HepG2 (cell line): Measurements from ENCODE around the gene ZNF225. TPM values are rescaled to one million over a fixed set of nuclear protein-coding genes. Genes with fewer than 3 reads are reported as not detected.

ENCODE experiments used
- ASH2L ChIP-seq: fragments of 300-600, 200-600 bp; sonication (generic); IDR thresholded peaks from 2 replicates; pipeline ENCODE4 v1.7.0; 2017; ENCODE audit warnings: low read depth, mild to moderate bottlenecking, moderate library complexity, mixed read lengths, low read length; ENCODE audit not compliant: insufficient read length
- CENPT ChIP-seq: sonication (generic); formaldehyde crosslinking; IDR thresholded peaks from 2 replicates; pipeline ENCODE4 v1.8.0; 2022; ENCODE audit warnings: low read depth, mild to moderate bottlenecking, moderate library complexity, missing genetic modification reagents
- CREM ChIP-seq, 2 experiments: sonication (generic) in 1 of 2; formaldehyde crosslinking in 1 of 2; IDR thresholded peaks; 2 replicates each; pipeline versions ENCODE4 v1.4.0 to v1.6.1; 2016 to 2020; ENCODE audit warnings: antibody characterized with exemption in 1 of 2, mild to moderate bottlenecking in 1 of 2, missing genetic modification reagents in 1 of 2
- DMAP1 ChIP-seq: IDR thresholded peaks from 2 replicates; pipeline ENCODE4 v1.6.1; 2016
- DNMT1 ChIP-seq: sonication (generic); formaldehyde crosslinking; IDR thresholded peaks from 2 replicates; pipeline ENCODE4 v1.5.1; 2020; ENCODE audit warnings: mild to moderate bottlenecking, missing genetic modification reagents
- FOXA1 ChIP-seq, 2 experiments: fragments of 450-650 bp in 1 of 2; sonication (generic) in 1 of 2; formaldehyde crosslinking in 1 of 2; IDR thresholded peaks; 2 replicates each; pipeline versions ENCODE4 v1.4.0 to v1.6.1; 2016 to 2020; ENCODE audit warnings: missing genetic modification reagents in 1 of 2
- ONECUT2 ChIP-seq: sonication (generic); formaldehyde crosslinking; IDR thresholded peaks from 2 replicates; pipeline ENCODE4 v1.4.0; 2020; ENCODE audit warnings: missing genetic modification reagents
- RARG ChIP-seq: sonication (generic); formaldehyde crosslinking; IDR thresholded peaks from 2 replicates; pipeline ENCODE4 v1.4.0; 2020; ENCODE audit warnings: low read depth, mild to moderate bottlenecking, missing genetic modification reagents
- RCOR2 ChIP-seq: IDR thresholded peaks from 2 replicates; pipeline ENCODE4 v1.6.1; 2016; ENCODE audit warnings: missing biosample characterization, missing genetic modification reagents
- SALL1 ChIP-seq: sonication (generic); formaldehyde crosslinking; IDR thresholded peaks from 2 replicates; pipeline ENCODE4 v1.8.0; 2022; ENCODE audit warnings: mild to moderate bottlenecking, missing genetic modification reagents
- SMAD1 ChIP-seq: sonication (generic); formaldehyde crosslinking; IDR thresholded peaks from 2 replicates; pipeline ENCODE4 v1.4.0; 2020; ENCODE audit warnings: missing genetic modification reagents, low read depth, mild to moderate bottlenecking, borderline replicate concordance
- SRSF4 ChIP-seq: fragments of 200-400 bp; formaldehyde crosslinking; IDR thresholded peaks from one replicate; pipeline ENCODE4 v1.6.1; 2018; ENCODE audit warnings: mild to moderate bottlenecking, low read depth, low read length, moderate library complexity; ENCODE audit not compliant: poor library complexity, severe bottlenecking
- TAF1 ChIP-seq: sonication (generic); formaldehyde crosslinking; IDR thresholded peaks from 2 replicates; pipeline ENCODE4 v1.4.0; 2020; ENCODE audit warnings: missing genetic modification reagents
- U2AF1 ChIP-seq: fragments of 200-400 bp; formaldehyde crosslinking; optimal IDR thresholded peaks from 2 replicates; pipeline ENCODE3; 2017; ENCODE audit warnings: mild to moderate bottlenecking, low read depth, low read length
- ZNF232 ChIP-seq: sonication (generic); formaldehyde crosslinking; IDR thresholded peaks from 2 replicates; pipeline ENCODE4 v1.4.0; 2020; ENCODE audit warnings: missing genetic modification reagents, borderline replicate concordance
- ZNF44 ChIP-seq: sonication (generic); formaldehyde crosslinking; IDR thresholded peaks from 2 replicates; pipeline ENCODE4 v1.5.1; 2020; ENCODE audit warnings: mild to moderate bottlenecking, missing genetic modification reagents
- ZNF557 ChIP-seq: sonication (generic); formaldehyde crosslinking; IDR thresholded peaks from 2 replicates; pipeline ENCODE4 v1.4.0; 2020; ENCODE audit warnings: missing genetic modification reagents
- polyA plus RNA-seq, 8 experiments: library from polyadenylated mRNA; depleted of rRNA in 3 of 8; stranded (reverse) in 7 of 8; unstranded in 1 of 8; fragments of >200 nt; fragmentation: Illumina TruSeq in 4 of 8; extraction: Trizol in 4 of 8; gene quantifications; 2 replicates each; pipeline versions ENCODE4 v1.2.1 to v1.2.3, GENCODE V29; 2011 to 2016; ENCODE audit warnings: low read depth in 4 of 8, missing spikeins in 1 of 8, mixed read lengths in 1 of 8; ENCODE audit not compliant: insufficient read depth in 1 of 8
- total RNA-seq, 5 experiments: library from RNA; depleted of rRNA; stranded (reverse); fragments of >200 nt; fragmentation: Illumina TruSeq; extraction: Trizol; gene quantifications; 2 replicates each; pipeline ENCODE4 v1.2.3, GENCODE V29; 2016; ENCODE audit warnings: low read depth in 1 of 5
- TF ChIP-seq, protein P1 (sequence below): IDR thresholded peaks from 2 replicates; pipeline ENCODE4 v1.6.1; 2016; ENCODE audit warnings: missing compliant biosample characterization, missing genetic modification reagents, borderline replicate concordance
- TF ChIP-seq, protein P2 (sequence below): sonication (generic); IDR thresholded peaks from 2 replicates; pipeline ENCODE4 v1.6.1; 2016; ENCODE audit warnings: low read depth, borderline replicate concordance
- TF ChIP-seq, protein P3 (sequence below): sonication (generic); formaldehyde crosslinking; conservative IDR thresholded peaks from 2 replicates; pipeline ENCODE4 v1.4.0; 2020; ENCODE audit warnings: mild to moderate bottlenecking, missing genetic modification reagents, moderate library complexity
- TF ChIP-seq, protein P4 (sequence below): sonication (generic); formaldehyde crosslinking; IDR thresholded peaks from 2 replicates; pipeline ENCODE4 v1.4.0; 2020; ENCODE audit warnings: mild to moderate bottlenecking, missing genetic modification reagents
- TF ChIP-seq, protein P5 (sequence below): sonication (generic); formaldehyde crosslinking; IDR thresholded peaks from 2 replicates; pipeline ENCODE4 v1.5.1; 2020; ENCODE audit warnings: missing genetic modification reagents, mild to moderate bottlenecking, borderline replicate concordance

ZNF225 gene
- total and polyA plus RNA-seq, 2 of the 13 experiments (the other 11 are each of a cell fraction or from before 2014, with no cell fraction given) = 0.87 to 3.3 TPM

DNA sequence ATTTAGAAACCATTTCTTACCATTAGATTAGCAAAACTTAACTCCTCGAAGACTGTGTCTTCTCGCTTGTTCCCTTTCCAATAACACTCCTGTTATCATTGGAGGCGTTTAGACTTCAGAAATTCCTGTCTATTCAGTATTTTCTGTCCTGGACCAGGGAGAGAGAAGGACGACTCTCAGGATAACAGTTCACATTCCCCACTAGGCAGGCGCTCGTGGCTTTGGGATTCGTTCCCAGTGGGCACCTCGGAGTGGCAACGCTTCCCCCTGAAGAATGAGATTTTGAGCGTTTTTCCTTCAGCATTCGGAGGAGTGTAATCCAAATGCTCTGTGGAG, 429 bp upstream of the ZNF225 start (continued):
- TF ChIP-seq ONECUT2 (no peak), CREM (IDR thresholded peaks at IDR 0.05) (0 out of 2 replicates have a peak, but pooled peaks have one; percentile 69), CREM (CRISPR knock-in tag; IDR thresholded peaks at IDR 0.05) (no peak), RARG (CRISPR knock-in tag) (no peak), CENPT (CRISPR knock-in tag) (no peak), DNMT1 (CRISPR knock-in tag) (no peak), ZNF232 (CRISPR knock-in tag) (no peak), ASH2L (no peak), ZNF557 (no peak), DMAP1 (CRISPR knock-in tag) (no peak), TAF1 (peak; percentile 48; the same call in 1 of the 2 replicates), SRSF4 (no peak), SMAD1 (CRISPR knock-in tag) (no peak), U2AF1 (no peak), ZNF44 (CRISPR knock-in tag) (0 out of 2 replicates have a peak, but pooled peaks have one; percentile 22), FOXA1 (IDR thresholded peaks at IDR 0.05) (no peak), FOXA1 (CRISPR knock-in tag; IDR thresholded peaks at IDR 0.05) (no peak), RCOR2 (no peak), SALL1 (no peak)
- TF ChIP-seq, protein P1, sequence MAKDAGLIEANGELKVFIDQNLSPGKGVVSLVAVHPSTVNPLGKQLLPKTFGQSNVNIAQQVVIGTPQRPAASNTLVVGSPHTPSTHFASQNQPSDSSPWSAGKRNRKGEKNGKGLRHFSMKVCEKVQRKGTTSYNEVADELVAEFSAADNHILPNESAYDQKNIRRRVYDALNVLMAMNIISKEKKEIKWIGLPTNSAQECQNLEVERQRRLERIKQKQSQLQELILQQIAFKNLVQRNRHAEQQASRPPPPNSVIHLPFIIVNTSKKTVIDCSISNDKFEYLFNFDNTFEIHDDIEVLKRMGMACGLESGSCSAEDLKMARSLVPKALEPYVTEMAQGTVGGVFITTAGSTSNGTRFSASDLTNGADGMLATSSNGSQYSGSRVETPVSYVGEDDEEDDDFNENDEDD = no peak
- TF ChIP-seq, protein P2, sequence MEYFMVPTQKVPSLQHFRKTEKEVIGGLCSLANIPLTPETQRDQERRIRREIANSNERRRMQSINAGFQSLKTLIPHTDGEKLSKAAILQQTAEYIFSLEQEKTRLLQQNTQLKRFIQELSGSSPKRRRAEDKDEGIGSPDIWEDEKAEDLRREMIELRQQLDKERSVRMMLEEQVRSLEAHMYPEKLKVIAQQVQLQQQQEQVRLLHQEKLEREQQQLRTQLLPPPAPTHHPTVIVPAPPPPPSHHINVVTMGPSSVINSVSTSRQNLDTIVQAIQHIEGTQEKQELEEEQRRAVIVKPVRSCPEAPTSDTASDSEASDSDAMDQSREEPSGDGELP = no peak
- TF ChIP-seq, protein P3, sequence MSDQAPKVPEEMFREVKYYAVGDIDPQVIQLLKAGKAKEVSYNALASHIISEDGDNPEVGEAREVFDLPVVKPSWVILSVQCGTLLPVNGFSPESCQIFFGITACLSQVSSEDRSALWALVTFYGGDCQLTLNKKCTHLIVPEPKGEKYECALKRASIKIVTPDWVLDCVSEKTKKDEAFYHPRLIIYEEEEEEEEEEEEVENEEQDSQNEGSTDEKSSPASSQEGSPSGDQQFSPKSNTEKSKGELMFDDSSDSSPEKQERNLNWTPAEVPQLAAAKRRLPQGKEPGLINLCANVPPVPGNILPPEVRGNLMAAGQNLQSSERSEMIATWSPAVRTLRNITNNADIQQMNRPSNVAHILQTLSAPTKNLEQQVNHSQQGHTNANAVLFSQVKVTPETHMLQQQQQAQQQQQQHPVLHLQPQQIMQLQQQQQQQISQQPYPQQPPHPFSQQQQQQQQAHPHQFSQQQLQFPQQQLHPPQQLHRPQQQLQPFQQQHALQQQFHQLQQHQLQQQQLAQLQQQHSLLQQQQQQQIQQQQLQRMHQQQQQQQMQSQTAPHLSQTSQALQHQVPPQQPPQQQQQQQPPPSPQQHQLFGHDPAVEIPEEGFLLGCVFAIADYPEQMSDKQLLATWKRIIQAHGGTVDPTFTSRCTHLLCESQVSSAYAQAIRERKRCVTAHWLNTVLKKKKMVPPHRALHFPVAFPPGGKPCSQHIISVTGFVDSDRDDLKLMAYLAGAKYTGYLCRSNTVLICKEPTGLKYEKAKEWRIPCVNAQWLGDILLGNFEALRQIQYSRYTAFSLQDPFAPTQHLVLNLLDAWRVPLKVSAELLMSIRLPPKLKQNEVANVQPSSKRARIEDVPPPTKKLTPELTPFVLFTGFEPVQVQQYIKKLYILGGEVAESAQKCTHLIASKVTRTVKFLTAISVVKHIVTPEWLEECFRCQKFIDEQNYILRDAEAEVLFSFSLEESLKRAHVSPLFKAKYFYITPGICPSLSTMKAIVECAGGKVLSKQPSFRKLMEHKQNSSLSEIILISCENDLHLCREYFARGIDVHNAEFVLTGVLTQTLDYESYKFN (CRISPR knock-in tag) = 0 out of 2 replicates have a peak, but pooled peaks have one; percentile 19
- TF ChIP-seq, protein P4, sequence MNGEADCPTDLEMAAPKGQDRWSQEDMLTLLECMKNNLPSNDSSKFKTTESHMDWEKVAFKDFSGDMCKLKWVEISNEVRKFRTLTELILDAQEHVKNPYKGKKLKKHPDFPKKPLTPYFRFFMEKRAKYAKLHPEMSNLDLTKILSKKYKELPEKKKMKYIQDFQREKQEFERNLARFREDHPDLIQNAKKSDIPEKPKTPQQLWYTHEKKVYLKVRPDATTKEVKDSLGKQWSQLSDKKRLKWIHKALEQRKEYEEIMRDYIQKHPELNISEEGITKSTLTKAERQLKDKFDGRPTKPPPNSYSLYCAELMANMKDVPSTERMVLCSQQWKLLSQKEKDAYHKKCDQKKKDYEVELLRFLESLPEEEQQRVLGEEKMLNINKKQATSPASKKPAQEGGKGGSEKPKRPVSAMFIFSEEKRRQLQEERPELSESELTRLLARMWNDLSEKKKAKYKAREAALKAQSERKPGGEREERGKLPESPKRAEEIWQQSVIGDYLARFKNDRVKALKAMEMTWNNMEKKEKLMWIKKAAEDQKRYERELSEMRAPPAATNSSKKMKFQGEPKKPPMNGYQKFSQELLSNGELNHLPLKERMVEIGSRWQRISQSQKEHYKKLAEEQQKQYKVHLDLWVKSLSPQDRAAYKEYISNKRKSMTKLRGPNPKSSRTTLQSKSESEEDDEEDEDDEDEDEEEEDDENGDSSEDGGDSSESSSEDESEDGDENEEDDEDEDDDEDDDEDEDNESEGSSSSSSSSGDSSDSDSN (CRISPR knock-in tag) = no peak
- TF ChIP-seq, protein P5, sequence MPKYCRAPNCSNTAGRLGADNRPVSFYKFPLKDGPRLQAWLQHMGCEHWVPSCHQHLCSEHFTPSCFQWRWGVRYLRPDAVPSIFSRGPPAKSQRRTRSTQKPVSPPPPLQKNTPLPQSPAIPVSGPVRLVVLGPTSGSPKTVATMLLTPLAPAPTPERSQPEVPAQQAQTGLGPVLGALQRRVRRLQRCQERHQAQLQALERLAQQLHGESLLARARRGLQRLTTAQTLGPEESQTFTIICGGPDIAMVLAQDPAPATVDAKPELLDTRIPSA = no peak
